ENCODE data around the gene CAPZB.

Gene CAPZB

DNA sequence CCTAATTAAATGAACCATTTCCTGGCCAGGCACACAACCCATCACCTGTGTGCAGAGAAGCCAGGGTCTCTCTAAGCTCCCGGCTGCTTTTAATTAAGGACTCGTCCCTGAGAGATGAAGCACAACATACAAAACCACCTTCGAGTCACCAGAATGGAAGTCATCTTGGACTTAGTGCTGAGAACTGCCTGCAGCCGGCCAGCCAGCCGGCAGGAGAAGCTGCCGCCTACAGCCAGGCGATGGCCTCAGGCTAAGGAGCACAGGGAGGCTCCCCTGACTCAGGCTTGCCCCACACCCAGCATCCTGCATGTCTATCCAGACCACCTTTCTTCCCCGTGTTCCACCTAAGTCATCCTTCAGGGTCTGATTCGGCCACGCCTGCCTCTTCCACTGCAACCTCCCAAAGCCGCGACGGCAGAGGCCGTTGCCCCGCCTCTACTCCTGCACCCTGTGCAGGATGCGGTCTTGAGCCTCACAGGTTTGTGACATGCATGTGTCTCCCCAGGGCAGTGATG is 89.6 kb downstream of the CAPZB start:
- DNase-seq = peak; percentile 42
- Histone ChIP-seq H3K4me1 (no peaks in the 10 kb centered on the region; the same call in 1 of the 2 replicates), H3K9me3 (no peaks in the 10 kb centered on the region), H3K27me3 (no peaks in the 10 kb centered on the region), H3K36me3 (no peaks in the 10 kb centered on the region), H3K4me3 (ENCODE audit: low read depth, low read length) (no peak overlapping the region)
- TF ChIP-seq, protein P1, sequence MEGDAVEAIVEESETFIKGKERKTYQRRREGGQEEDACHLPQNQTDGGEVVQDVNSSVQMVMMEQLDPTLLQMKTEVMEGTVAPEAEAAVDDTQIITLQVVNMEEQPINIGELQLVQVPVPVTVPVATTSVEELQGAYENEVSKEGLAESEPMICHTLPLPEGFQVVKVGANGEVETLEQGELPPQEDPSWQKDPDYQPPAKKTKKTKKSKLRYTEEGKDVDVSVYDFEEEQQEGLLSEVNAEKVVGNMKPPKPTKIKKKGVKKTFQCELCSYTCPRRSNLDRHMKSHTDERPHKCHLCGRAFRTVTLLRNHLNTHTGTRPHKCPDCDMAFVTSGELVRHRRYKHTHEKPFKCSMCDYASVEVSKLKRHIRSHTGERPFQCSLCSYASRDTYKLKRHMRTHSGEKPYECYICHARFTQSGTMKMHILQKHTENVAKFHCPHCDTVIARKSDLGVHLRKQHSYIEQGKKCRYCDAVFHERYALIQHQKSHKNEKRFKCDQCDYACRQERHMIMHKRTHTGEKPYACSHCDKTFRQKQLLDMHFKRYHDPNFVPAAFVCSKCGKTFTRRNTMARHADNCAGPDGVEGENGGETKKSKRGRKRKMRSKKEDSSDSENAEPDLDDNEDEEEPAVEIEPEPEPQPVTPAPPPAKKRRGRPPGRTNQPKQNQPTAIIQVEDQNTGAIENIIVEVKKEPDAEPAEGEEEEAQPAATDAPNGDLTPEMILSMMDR (IDR thresholded peaks at IDR 0.05; ENCODE audit: low read depth, low read length) = 0 out of 2 replicates have a peak, but pooled peaks have one; percentile 8

DNA sequence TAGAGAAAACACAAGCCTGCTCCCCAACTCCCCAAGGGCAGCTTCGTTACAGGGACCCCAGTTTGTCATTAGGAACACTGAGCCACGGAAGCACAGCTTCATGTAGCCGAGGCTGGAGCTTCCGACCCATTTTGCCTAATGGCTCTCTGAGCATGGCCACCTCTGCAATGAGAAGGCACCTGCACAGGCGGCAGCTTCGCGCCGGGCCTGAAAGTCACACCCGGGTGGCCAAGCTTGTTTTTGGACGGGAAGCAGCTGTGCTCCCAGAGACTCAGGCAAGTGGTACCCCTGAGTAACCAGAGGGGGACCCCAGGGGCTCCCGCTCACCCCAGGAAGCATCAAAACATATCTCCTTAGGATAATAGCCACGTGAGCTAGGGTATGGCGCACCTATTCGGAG is 92.3 kb downstream of the CAPZB start:
- TF ChIP-seq, protein P1 (IDR thresholded peaks at IDR 0.05; ENCODE audit: low read depth, low read length) = no peak
- Histone ChIP-seq H3K36me3 (no peaks in the 10 kb centered on the region), H3K27me3 (no peaks in the 10 kb centered on the region), H3K4me3 (ENCODE audit: low read depth, low read length) (no peak overlapping the region), H3K4me1 (no peaks in the 10 kb centered on the region; the same call in 1 of the 2 replicates), H3K9me3 (no peaks in the 10 kb centered on the region)
- no peak for DNase-seq

DNA sequence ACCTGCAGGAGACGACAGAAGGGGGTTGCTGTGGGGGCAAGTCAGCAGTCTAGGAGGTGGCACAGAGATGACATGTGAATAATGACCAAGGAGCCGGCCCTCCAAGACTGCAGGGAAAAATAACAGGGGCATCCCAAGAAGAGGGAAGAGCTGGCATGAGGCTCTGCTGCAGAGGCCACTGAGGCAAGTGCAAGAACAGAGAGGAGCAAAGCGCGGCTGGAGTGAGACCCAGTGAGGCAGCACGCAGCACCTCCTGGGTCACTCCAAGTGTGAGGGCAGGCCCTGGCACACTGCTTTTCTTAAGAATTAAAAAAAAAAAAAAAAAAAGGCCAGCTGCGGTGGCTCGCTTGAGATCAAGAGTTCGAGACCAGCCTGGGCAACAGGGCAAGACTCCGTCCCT is 93.1 kb downstream of the CAPZB start:
- no peak for DNase-seq
- TF ChIP-seq, protein P1 (IDR thresholded peaks at IDR 0.05; ENCODE audit: low read depth, low read length) = no peak
- H3K4me1 ChIP-seq = no peaks in the 10 kb centered on the region; the same call in 1 of the 2 replicates
- no peaks in the 10 kb centered on the region for H3K36me3 ChIP-seq
- H3K4me3 ChIP-seq (ENCODE audit: low read depth, low read length) = no peak overlapping the region
- no peaks in the 10 kb centered on the region for H3K27me3 ChIP-seq
- no peaks in the 10 kb centered on the region for H3K9me3 ChIP-seq

DNA sequence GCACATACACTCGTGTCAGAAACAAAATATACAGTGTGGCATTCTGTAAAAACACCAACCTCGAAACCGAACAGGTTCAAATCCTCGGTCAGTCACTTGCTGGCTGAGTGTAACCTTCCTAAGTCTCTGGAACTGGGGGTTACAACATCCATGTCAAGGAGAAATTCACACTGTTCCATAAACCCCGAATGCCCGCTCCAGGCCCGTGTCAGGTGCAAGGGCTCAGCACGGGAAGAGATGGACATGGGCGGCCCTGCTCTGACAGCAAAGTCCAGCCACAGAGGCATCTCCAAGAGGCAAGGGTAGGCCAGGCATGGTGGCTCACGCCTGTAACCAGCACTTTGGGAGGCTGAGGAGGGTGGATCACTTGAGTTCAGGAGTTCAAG is 93.8 kb downstream of the CAPZB start:
- no peak overlapping the region for H3K4me3 ChIP-seq (ENCODE audit: low read depth, low read length)
- DNase-seq = no peak
- no peaks in the 10 kb centered on the region for H3K36me3 ChIP-seq
- TF ChIP-seq, protein P1 (IDR thresholded peaks at IDR 0.05; ENCODE audit: low read depth, low read length) = no peak
- H3K4me1 ChIP-seq = no peaks in the 10 kb centered on the region; the same call in 1 of the 2 replicates
- H3K27me3 ChIP-seq = no peaks in the 10 kb centered on the region
- no peaks in the 10 kb centered on the region for H3K9me3 ChIP-seq

DNA sequence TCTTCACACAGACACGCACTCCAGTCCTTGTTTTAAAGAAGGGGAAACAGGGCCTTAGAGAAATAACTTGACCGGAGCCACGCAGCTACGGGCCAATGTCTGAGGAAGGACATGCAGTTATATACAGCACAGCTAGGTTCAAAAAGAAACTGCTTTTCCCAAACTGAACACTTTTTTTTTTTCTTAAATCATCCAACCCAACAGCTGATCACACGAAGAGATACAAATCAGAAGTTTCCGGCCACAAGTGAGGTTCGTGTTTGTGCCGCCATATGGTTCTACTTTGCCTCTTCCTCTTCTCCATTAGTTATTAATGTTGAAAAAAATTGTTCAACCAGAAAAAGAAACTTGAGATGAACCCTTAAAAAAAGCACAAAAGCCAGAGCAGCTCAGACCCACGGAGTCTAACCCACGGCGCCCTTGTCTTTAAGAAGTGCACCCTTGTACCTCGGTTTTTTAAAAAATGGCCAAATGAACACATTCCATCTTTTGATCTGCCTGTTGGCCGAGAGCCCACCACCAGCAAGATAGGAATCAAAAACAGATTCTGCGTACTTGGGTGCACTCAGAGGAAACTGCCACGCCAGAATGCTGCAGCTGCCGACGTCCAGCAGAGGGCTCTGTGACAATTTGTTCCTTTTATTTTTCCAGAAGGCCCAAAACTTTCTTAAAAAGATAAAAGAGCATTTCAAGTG is 94.3 kb downstream of the CAPZB start:
- Histone ChIP-seq H3K36me3 (no peaks in the 10 kb centered on the region), H3K4me3 (ENCODE audit: low read depth, low read length) (peak overlapping the region; percentile 6; the same call in 1 of the 2 replicates), H3K27me3 (no peaks in the 10 kb centered on the region), H3K9me3 (no peaks in the 10 kb centered on the region), H3K4me1 (no peaks in the 10 kb centered on the region; the same call in 1 of the 2 replicates)
- TF ChIP-seq, protein P1 (IDR thresholded peaks at IDR 0.05; ENCODE audit: low read depth, low read length) = peak; percentile 71
- no peak for DNase-seq

DNA sequence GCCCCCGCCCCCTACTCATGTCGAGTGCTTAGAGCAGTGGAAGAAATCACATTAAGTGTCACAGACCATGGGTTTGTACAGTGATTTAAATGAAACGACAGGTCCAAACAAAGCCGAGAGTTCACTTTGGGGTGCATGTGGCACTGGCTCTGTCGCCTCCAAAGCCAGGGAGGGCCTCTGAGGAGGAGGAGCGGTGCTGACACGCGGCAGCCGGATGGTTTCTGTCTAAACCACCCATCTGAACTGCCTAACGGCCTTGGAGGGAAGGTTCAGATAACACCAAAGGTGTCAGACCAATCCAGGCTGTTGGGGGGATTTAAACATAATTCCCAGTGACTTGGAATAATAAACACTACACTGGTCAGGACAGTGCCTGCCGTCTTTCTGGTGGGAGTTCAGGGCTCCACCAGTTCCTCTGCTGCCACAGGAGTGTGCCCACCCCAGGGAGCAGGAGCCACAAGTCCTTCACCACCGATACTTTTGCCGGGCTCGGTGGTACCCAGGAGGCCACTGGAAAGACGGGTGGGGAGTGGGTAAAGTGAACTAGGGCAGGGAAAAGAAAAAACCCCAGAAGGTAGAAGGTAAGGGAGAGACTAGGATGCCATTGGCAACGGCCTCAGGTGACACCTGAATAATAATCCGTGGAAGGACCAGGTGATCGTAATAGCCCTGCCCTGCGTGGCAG is 95.0 kb downstream of the CAPZB start:
- DNase-seq = no peak
- TF ChIP-seq, protein P1 (IDR thresholded peaks at IDR 0.05; ENCODE audit: low read depth, low read length) = no peak
- H3K27me3 ChIP-seq = no peaks in the 10 kb centered on the region
- H3K4me3 ChIP-seq (ENCODE audit: low read depth, low read length) = no peak overlapping the region
- no peaks in the 10 kb centered on the region for H3K4me1 ChIP-seq
- H3K9me3 ChIP-seq = no peaks in the 10 kb centered on the region
- no peaks in the 10 kb centered on the region for H3K36me3 ChIP-seq

Measured in BE2C (cell line).